Embryonic facial prominence (tissue), 1 donor: ENCODE results near the gene GPR32.
"Not testable (repeated sequence)": the region's sequence is repeated elsewhere in the genome, so short reads cannot be mapped to it uniquely, and the experiment has no call there.

Experiments
- DNase-seq: peaks from one replicate; pipeline ENCODE4 v3.0.0-alpha.2; 2016; ENCODE audit errors: extremely low spot score

The GPR32 gene

DNA sequence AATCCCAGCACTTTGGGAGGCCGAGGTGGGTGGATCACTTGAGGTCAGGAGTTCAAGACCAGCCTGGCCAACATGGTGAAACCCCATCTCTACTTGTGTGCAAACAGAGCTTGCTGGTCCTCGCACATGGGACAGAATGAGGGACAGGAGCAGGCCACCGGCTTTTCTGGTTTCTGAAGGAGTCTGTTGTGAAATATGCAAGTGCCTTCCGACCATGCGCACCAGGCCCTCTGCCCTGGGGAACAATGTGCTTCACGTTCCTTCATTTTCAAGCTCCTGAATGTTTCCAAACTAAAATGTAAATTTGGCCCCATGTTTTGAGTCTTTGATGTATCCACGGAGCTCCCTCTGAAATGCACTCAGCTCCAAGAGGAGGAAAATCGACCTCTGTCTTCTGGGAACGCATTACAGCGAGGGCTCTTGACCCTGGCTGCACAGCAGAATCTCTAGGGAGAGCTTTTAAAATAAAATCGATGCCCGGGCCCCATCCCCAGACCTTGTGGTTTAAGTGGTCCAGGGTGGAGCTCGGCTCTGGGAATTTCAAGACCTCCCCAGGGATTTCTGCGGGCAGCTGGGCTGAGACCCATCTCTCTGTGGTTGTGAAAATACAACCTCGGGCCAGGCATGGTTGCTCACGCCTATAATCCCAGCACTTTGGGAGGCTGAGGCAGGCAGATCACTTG lies 10.6 kb downstream of the GPR32 start:
- DNase-seq: no peak

DNA sequence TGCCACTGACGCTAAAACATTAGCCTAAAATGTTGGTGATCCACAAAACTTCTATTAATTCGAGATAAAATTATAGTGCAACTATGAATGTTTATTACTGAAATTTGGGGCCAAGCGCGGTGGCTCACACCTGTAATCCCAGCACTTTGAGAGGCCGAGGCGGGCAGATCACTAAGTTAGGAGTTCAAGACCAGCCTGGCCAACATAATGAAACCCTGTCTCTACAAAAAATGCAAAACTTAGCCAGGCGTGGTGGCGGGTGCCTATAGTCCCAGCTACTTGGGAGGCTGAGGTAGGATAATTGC lies 13.5 kb downstream of the GPR32 start:
- not testable (repeated sequence) for DNase-seq

DNA sequence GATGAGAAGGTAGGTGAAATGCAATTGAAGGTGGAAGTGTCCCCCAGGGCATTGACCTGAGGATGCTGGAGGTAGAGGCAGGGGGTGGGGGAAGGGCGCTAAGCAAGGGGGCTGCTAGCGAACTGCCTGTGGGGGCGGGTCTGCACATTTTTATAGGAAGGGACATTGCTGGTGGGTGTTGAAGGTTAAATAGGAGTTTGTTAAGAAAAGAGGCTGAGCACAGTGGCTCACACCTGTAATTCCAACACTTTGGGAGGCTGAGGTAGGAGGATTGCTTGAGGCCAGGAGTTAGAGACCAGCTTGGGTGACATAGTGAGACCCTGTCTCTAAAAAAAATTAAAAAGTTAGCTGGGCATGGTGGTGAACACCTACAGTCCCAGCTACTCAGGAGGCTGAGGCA lies 14.4 kb downstream of the GPR32 start:
- DNase-seq: no peak

DNA sequence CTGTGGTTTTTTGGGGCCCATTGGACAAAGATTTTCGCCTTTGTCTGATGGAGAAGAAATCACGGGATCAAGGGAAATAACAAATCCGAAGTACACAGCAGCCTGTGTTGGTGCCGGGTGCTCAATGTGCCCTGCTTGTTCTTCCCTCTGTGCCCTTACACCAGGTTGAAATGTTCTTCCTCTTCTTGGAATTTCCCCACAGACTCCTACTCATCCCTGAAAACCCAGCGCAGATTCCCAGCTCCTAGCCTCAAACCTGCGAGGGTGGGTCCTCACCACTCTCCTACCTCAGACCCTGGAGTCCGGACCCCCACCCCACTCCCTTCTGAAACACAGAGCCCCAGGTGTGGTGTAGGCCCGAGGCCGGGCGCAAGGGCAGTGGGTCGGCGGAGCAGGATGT lies 15.1 kb downstream of the GPR32 start:
- DNase-seq: no peak

DNA sequence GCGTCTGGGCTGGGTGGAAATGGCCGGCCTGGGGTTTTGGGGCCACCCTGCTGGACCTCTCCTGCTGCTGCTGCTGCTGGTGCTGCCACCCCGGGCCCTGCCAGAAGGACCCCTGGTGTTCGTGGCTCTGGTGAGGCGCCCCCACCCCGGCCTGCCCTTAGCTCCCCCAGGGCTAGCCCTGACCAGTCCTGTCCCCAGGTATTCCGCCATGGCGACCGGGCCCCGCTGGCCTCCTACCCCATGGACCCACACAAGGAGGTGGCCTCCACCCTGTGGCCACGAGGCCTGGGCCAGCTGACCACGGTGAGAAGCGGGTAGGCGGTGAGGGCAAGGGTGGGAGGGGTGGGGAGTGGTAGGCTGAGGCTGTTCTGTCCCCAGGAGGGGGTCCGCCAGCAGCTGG lies 20.1 kb downstream of the GPR32 start, which contains the start of gene ACP4:
Gene ACP4 (plus strand): TSS at position 20 of the 400 bp plus-strand sequence. CDS start 0 bp downstream, at position 20.
- no peak for DNase-seq

DNA sequence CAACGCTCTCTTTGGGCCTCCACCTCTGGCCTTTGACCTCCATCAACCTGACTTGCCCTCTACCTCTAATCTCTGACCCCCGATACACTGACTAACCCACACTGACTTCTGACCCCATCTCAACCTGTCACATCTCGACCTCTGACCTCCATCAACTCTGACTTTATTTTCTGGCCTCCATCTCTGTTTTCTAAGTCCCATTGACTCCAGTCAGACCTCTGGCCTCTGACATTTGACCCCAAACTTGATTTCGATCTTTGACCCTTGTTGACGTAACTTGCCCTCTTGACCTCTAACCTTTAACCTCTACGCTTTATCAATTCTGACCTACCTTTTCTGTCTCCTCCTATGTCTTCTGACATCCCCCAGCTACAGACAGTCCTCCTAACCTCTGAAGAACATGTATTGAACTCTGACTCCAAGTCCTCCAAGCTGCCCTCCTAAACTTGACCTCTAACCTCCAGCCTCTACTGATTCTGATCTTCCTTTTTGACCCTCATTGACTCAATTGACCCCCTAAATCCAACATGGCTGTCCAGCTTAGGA lies 20.7 kb downstream of the GPR32 start:
- no peak for DNase-seq

DNA sequence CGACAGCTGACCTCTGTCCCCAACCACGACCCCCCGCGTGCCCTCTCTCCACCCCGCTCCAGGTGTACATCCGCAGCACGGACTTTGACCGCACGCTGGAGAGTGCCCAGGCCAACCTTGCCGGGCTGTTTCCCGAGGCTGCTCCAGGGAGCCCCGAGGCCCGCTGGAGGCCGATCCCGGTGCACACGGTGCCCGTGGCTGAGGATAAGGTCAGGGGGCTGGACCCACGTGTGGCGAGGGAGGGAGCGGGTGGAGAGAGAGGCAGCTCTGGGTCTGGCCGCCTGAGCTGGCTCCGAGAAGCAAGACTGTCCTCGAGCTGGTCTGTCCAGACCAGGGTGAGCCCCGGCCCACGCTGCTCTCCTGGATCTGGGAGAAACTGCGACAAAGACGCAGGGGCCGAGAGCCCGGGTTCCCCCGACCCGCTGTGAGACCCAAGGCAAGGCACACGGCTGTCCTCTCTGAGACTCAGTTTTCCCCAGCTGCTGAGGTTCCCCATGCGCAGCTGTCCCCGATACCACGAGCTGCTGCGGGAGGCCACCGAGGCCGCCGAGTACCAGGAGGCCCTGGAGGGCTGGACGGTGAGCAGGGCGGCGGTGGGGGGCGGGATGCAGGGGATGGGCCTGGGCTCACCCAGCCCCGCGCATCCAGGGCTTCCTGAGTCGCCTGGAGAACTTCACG lies 21.5 kb downstream of the GPR32 start:
- DNase-seq: no peak

DNA sequence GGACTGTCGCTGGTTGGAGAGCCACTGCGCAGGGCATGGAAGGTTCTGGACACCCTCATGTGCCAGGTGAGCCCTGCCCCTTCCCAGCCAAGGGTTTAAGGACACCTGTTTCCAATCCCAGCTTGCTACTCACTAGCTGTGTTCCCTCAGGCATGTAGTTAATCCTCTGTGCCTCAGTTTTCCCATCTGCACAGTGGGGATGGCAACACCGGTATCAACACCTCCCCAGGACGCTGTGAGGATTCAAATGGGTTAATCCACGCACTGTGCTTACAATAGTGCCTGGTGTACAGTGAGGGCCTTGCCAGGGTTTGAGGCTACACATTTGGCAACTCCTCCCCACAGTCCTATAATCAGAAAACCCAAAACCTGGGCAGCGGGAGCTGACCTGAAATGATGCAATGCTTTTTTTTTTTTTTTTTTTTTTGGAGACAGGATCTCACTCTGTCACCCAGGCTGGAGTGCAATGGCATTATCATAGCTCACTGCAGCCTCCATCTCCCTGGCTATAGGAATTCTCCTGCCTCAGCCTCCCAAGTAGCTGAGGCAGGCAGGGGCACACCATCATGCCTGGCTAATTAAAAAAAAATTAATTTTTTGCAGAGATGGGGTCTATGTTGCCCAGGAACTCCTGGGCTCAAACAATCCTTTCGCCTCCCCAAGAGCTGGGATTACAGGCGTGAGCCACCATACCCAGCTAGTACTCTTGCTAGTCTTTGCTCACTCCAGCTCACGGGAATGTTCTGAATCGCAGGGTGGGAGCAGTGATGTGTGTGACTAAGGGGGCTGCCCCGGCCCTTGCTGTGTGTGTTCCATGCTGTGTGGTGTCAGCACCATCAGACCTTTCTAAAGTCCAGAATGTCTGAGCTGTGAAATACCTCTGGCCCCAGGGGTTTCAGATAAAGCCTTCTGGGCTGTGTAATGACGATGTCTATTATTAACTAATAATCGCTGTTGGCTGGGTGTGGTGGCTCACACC lies 22.3 kb downstream of the GPR32 start:
- DNase-seq: no peak

DNA sequence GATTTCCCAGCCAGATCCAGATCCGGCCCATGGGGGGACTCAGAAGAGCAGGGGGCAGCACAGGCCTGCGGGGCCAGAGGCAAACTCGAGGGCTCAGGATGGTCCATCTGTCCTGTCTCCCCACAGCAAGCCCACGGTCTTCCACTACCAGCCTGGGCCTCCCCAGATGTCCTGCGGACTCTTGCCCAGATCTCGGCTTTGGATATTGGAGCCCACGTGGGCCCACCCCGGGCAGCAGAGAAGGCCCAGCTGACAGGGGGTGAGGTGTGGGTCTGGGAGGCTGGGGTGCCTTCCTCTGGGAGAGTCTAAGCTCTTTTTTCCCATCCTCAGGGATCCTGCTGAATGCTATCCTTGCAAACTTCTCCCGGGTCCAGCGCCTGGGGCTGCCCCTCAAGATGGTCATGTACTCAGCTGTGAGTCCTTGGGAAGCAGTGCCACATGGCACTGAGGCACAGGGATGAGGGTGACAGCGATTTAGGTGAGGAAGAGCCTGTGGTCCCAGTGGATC lies 23.3 kb downstream of the GPR32 start:
- no peak for DNase-seq

DNA sequence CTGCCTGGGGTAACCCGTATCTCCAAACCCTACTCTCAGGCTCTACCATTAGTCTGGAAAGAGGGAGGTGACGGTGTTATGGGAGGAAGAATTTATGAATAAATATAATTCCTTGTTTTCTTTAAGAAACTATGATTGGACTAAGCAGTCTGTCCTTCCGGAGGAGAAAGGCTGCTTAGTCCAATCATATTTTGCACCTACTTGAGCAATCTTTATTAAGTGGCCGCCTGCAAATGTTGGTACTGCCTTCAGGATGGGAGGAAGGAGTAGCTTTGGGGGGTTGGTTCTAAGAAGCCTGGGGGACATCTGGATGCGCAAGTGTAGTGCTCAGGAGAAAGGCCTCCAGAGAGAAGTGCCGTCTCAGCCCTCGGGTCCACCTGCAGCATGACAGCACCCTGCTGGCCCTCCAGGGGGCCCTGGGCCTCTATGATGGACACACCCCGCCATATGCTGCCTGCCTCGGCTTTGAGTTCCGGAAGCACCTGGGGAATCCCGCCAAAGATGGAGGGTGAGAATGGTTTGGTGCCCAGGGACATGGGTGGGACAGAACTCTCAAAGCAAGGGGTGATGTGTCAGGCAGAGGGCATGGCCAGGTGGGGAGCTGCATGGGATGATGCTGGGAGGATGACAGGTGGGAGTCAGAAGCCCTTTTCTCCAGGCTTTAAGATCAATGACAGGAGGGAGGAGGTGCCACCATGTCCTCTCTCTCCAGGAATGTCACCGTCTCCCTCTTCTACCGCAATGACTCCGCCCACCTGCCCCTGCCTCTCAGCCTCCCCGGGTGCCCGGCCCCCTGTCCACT lies 24.0 kb downstream of the GPR32 start:
- no peak for DNase-seq

DNA sequence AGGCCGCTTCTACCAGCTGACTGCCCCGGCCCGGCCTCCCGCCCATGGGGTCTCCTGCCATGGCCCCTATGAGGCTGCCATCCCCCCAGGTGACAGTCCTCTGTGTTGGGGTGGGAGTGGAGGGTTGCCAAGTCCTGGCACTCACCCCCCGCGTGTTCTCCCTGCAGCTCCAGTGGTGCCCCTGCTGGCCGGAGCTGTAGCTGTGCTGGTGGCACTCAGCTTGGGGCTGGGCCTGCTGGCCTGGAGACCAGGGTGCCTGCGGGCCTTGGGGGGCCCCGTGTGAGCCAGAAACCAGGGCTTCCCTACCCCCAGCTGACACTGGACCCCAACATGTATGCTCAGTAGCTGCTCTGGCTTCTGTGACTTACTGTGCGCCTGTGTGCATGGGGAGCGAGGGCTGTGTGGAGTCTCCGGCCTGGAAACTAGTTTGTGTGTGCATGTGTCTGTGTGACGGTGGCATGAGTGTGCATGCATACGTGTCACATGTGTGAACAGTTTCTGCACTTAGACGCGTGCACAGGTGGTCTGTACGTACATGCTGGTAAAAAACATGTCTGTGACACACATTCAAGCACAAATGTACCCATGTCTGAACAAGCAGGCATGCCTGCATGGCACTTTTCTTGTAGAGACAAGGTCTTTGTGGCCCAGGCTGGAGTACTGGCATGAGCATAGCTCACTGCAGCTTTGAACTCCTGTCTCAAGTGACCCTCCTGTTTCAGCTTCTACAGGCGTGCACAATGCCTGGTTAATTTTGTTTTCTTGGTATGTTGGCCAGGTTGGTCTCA lies 24.8 kb downstream of the GPR32 start:
- DNase-seq: no peak

DNA sequence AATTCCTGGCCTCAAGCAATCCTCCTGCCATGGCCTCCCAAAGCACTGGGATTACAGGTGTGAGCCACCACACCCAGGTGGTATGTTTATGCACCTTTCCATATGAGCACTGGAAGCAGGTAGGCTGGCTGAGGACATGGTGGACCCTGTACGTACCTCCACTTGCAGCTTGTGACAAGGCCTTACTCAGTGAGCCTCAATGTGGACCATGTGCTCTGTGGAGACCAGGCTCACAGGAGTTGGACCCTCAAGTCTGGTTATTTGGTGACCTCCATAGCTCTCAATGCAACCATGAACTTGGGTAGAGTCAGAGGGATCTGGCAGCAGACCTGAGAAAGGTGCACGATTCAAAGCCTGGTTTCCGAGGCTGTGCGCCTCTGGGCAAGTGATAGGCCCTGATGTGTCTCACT lies 25.4 kb downstream of the GPR32 start:
- DNase-seq: no peak

DNA sequence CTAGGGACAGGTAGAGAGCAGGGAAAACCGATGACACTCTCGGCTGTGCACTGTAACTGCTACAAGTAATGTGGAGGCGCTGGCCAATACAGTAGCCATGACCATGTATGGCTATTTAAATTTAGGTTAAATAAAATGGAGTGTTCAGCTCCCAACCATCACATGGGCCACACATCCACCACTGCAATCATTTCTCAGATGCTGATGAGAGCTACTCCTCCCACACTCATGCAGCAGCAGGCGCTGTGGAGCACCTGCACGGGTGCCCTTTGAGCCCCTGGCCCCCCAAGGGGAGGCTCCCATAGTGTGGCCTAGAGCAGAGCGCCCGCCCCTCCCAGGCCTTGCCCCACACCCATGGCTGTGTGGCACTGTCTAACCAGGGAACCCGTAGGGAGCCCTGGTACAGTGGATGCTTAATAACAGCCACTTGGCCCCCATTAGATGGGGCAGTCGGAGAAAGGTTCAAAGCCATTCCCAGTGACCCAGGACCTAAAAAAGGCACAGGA lies 25.9 kb downstream of the GPR32 start:
- no peak for DNase-seq

DNA sequence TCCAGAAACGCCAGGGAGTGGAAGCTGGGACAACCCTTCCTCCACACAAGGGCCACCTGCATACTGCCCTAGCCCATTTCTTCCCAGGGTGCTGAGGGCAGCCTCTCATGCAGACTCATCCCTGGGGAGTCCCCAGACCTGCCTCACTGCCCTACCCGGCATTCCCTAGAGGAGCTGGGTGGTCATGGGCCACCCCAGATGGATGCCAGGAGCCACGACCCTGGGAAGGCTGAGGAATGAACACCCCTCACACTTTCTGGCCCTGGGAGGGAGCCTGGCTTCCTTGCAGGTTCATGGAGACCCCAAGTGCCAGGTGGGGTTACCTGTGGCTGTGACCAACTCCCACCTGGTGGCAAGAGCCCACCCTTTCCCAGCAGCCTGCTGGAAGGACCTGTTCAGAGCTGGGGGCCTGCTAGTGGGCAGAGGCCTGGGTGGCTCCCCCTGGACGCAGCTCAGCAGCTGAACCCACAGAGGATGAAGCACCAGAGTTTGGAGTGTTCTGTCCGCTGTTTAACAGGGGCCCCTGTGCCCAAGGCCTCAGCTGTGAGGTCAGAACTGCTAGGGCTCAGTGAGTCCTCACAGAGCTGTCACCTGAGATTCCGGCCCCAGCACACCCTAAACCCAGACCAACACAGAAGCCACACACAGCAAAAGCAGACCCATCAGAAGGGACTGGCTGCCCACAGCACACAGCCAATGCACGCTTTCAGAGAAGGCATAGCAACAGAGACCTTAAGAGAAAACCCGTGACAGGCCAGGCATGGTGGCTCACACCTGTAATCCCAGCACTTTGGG lies 26.6 kb downstream of the GPR32 start:
- DNase-seq: no peak

DNA sequence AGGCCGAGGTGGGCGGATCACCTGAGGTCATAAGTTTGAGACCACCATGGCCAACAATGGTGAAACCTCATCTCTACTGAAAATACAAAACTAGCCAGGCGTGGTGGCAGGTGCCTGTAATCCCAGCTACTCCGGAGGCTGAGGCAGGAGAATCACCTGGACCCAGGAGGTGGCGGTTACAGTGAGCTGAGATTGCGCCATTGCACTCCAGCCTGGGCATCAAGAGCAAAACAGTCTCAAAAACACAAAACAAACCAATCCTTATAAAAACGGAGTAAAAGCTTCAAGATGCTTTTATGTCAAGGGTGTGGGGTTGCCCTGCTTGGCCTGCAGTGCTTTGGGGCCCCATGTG lies 27.1 kb downstream of the GPR32 start:
- no peak for DNase-seq

DNA sequence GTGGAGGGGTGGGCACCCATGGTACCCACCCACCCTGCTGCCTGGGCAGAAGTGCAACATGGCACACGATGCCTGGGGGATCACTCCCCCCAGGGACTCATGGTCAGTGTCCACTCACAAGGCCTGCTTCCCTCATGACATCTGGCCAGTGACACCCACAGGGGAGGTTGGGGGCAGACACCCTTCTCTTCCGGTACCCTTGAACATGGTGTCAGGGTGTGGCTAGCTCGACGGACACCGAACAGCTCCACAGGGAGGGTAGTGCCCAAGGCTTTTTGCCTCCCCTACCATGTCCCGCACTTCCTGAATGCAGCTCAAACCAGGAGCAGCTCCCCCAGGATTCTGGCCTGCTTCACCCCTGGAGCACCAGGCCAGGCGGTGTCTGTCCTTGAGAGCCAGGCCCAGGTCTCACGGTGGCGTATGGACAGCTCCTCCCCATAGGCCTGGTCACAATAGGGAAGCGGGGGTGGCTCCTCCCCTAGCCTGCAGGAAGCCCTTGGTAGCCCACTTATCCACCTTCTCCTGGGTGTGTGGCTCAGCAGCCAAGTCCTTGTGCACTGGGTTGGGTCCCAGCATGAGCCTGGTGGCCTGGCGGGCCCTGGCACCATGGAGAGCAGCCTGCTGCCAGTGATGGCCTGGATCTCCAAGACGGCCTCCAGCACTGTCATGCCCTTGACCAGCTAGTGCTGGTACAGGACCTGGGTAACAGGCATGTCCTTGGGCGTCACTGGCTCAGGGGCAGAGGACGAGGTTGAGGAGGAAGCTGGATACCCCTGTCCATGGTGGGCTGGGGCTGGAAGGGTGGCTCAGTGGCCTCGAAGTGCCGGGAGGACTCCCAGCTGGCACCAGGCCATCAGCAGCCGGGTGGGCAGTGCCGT lies 27.8 kb downstream of the GPR32 start:
- DNase-seq: no peak

DNA sequence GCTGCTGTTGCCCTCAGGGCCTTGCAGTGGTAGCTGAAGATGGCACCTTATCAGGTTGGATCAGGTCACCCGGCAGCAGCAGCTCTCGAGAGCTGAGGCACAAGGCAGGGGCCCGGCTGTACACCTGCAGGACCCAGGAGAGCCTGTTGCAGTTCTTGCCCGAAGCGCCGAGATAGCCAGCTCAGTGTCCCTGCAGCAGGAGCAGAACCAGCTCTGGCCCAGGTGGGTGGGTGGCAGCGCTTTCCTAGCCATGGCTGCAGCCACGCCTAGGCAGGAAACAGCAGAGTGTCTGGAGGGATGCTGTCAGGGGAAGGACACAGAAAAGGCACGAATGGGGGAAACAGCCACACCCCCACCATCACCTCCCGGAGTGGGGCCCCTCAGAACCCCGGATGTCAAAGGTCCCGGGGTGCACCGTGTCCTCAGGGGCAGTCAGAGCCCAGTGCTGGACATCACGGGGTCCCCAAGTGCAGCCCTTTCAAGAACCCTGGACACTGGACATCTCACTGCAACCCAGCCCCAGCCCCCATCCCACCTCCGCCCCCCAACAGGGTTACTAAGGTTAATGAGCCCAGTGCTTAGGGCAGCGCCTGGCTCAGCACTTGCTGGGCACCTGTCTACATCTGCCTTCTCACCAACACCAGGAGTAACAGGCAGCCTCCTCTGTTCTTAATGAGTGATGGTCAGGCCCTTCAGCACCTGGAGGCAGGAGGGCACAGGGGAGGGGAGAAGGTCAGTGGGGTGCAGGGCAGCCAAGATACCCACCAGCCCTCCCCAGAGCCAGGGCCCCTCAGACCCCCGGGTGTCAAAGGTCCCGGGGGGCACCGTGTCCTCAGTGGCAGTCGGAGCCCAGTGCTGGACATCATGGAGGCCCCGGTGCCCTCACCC lies 28.6 kb downstream of the GPR32 start:
- DNase-seq: no peak

DNA sequence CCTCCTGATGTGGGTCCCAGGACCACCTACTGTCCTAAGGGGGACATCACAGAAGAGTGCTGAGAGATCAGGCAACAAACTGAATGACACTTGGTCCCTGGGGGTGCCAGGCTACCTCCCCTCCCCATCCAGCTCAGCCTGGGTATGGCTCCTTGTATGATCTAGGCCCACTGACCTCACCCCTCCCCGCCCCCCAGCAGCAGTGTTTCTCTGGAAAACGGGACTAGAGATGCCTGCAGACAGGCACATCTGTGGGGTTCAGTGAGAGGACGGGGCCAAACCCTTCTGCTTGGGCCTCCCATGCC lies 29.2 kb downstream of the GPR32 start:
- no peak for DNase-seq
